ENCODE results near the gene THBS3.
A peak's percentile ranks its signal among the peaks of the same experiment; 100 is the strongest.

THBS3 gene

GRCh38 chr1:155209312-155209721, 1.6 kb upstream of the THBS3 start:
- Histone ChIP-seq H2BK15ac (replicated peaks; ENCODE audit: low read depth) (no peak overlapping the region), H3K18ac (ENCODE audit: low read length) (peak overlapping the region; percentile 31), H3K79me2 (ENCODE audit: control insufficient read depth, insufficient read depth, low read length) (no peaks in the 10 kb centered on the region), H2BK120ac (ENCODE audit: low read depth, low read length) (peak overlapping the region; percentile 4), H2AK5ac (ENCODE audit: low read length) (peak overlapping the region; percentile 6), H3K23ac (ENCODE audit: low read length) (no peak overlapping the region), H3K9ac (ENCODE audit: low read length) (peak overlapping the region; percentile 74), H2BK5ac (ENCODE audit: low read length) (no peak overlapping the region), H3K4ac (ENCODE audit: low read depth, low read length) (peak overlapping the region; percentile 57), H3K36me3 (ENCODE audit: control insufficient read depth, insufficient read depth, low read length) (no peaks in the 10 kb centered on the region), H3K27ac (ENCODE audit: low read depth, low read length) (peak overlapping the region; percentile 49), H3K79me1 (ENCODE audit: low read length) (no peaks in the 10 kb centered on the region), H4K5ac (ENCODE audit: low read length) (peak overlapping the region; percentile 71), H3K56ac (ENCODE audit: low read length) (peak overlapping the region; percentile 98), H3K4me3 (ENCODE audit: low read length) (peak overlapping the region; percentile 54), H4K8ac (ENCODE audit: low read depth, low read length) (peak overlapping the region; percentile 91), H3K4me1 (ENCODE audit: control insufficient read depth, low read depth, low read length) (peaks cover 7% of the 10 kb centered on the region), H3K4me2 (ENCODE audit: low read length) (peak overlapping the region; percentile 76), H3K27me3 (ENCODE audit: insufficient read depth, low read length, poor library complexity) (no peaks in the 10 kb centered on the region)
- DNase-seq = no peak
- no CpG with 5 or more reads among the region's 13 CpGs for WGBS (ENCODE audit: extremely low coverage, insufficient coverage, low lambda C conversion rate)

GRCh38 chr1:155208541-155209311, 1.0 kb upstream of the THBS3 start, which contains the start of gene MTX1:
Gene MTX1 (plus strand): TSS chr1:155208695. CDS start chr1:155208805, 110 bp downstream.
- Histone ChIP-seq H2AK5ac (ENCODE audit: low read length) (peak within 1 kb of the TSS; percentile 6), H4K5ac (ENCODE audit: low read length) (peak within 1 kb of the TSS; percentile 71), H2BK15ac (replicated peaks; ENCODE audit: low read depth) (no peak within 1 kb of the TSS), H3K36me3 (ENCODE audit: control insufficient read depth, insufficient read depth, low read length) (no peaks in the 10 kb centered on the region), H3K9ac (ENCODE audit: low read length) (peak within 1 kb of the TSS; percentile 79), H3K79me2 (ENCODE audit: control insufficient read depth, insufficient read depth, low read length) (no peaks in the 10 kb centered on the region), H4K8ac (ENCODE audit: low read depth, low read length) (peak within 1 kb of the TSS; percentile 91), H3K4me3 (ENCODE audit: low read length) (peak within 1 kb of the TSS; percentile 64), H2BK5ac (ENCODE audit: low read length) (peak within 1 kb of the TSS; percentile 65), H2BK120ac (ENCODE audit: low read depth, low read length) (peak within 1 kb of the TSS; percentile 16), H3K4ac (ENCODE audit: low read depth, low read length) (peak within 1 kb of the TSS; percentile 61), H3K79me1 (ENCODE audit: low read length) (no peaks in the 10 kb centered on the region), H3K56ac (ENCODE audit: low read length) (peak within 1 kb of the TSS; percentile 98), H3K23ac (ENCODE audit: low read length) (no peak within 1 kb of the TSS), H3K4me2 (ENCODE audit: low read length) (peak within 1 kb of the TSS; percentile 91), H3K4me1 (ENCODE audit: control insufficient read depth, low read depth, low read length) (peaks cover 7% of the 10 kb centered on the region), H3K27me3 (ENCODE audit: insufficient read depth, low read length, poor library complexity) (no peaks in the 10 kb centered on the region), H3K27ac (ENCODE audit: low read depth, low read length) (peak within 1 kb of the TSS; percentile 65), H3K18ac (ENCODE audit: low read length) (peak within 1 kb of the TSS; percentile 44)
- DNase-seq = peak; percentile 96
- WGBS (ENCODE audit: extremely low coverage, insufficient coverage, low lambda C conversion rate) = no CpG with 5 or more reads among the region's 64 CpGs

- Histone ChIP-seq H3K79me2 (ENCODE audit: control insufficient read depth, insufficient read depth, low read length) (no peaks in the 10 kb centered on the region), H2BK120ac (ENCODE audit: low read depth, low read length) (no peak overlapping the region), H3K23ac (ENCODE audit: low read length) (peak overlapping the region; percentile 76), H3K36me3 (ENCODE audit: control insufficient read depth, insufficient read depth, low read length) (no peaks in the 10 kb centered on the region), H2BK15ac (replicated peaks; ENCODE audit: low read depth) (no peak overlapping the region), H3K4ac (ENCODE audit: low read depth, low read length) (no peak overlapping the region), H3K27ac (ENCODE audit: low read depth, low read length) (peak overlapping the region; percentile 2), H2BK5ac (ENCODE audit: low read length) (no peak overlapping the region), H2AK5ac (ENCODE audit: low read length) (peak overlapping the region; percentile 38), H3K4me1 (ENCODE audit: control insufficient read depth, low read depth, low read length) (peaks cover 7% of the 10 kb centered on the region), H4K8ac (ENCODE audit: low read depth, low read length) (no peak overlapping the region), H3K4me3 (ENCODE audit: low read length) (no peak overlapping the region), H3K79me1 (ENCODE audit: low read length) (no peaks in the 10 kb centered on the region), H3K9ac (ENCODE audit: low read length) (peak overlapping the region; percentile 38), H3K27me3 (ENCODE audit: insufficient read depth, low read length, poor library complexity) (no peaks in the 10 kb centered on the region), H3K18ac (ENCODE audit: low read length) (no peak overlapping the region), H3K56ac (ENCODE audit: low read length) (peak overlapping the region; percentile 63), H4K5ac (ENCODE audit: low read length) (no peak overlapping the region), H3K4me2 (ENCODE audit: low read length) (peak overlapping the region; percentile 26)
- no CpG with 5 or more reads among the region's 13 CpGs for WGBS (ENCODE audit: extremely low coverage, insufficient coverage, low lambda C conversion rate)
- peak; percentile 92 for DNase-seq
These were observed 549 bp downstream of the THBS3 start for GRCh38 chr1:155206891-155207805.

- no peak overlapping the region for H4K8ac ChIP-seq (ENCODE audit: low read depth, low read length)
- no peak overlapping the region for H3K4ac ChIP-seq (ENCODE audit: low read depth, low read length)
- no peaks in the 10 kb centered on the region for H3K79me1 ChIP-seq (ENCODE audit: low read length)
- WGBS (ENCODE audit: extremely low coverage, insufficient coverage, low lambda C conversion rate) = no CpG with 5 or more reads among the region's 9 CpGs
- no peak overlapping the region for H2BK5ac ChIP-seq (ENCODE audit: low read length)
- H3K4me2 ChIP-seq (ENCODE audit: low read length) = no peak overlapping the region
- no peak overlapping the region for H2AK5ac ChIP-seq (ENCODE audit: low read length)
- no peak overlapping the region for H3K9ac ChIP-seq (ENCODE audit: low read length)
- no peak overlapping the region for H4K5ac ChIP-seq (ENCODE audit: low read length)
- H3K4me1 ChIP-seq (ENCODE audit: control insufficient read depth, low read depth, low read length) = peaks cover 7% of the 10 kb centered on the region
- no peak overlapping the region for H3K56ac ChIP-seq (ENCODE audit: low read length)
- DNase-seq = no peak
- no peak overlapping the region for H3K4me3 ChIP-seq (ENCODE audit: low read length)
- H3K79me2 ChIP-seq (ENCODE audit: control insufficient read depth, insufficient read depth, low read length) = no peaks in the 10 kb centered on the region
- H3K23ac ChIP-seq (ENCODE audit: low read length) = no peak overlapping the region
- no peaks in the 10 kb centered on the region for H3K36me3 ChIP-seq (ENCODE audit: control insufficient read depth, insufficient read depth, low read length)
- H2BK15ac ChIP-seq (replicated peaks; ENCODE audit: low read depth) = no peak overlapping the region
- no peak overlapping the region for H3K27ac ChIP-seq (ENCODE audit: low read depth, low read length)
- H3K18ac ChIP-seq (ENCODE audit: low read length) = no peak overlapping the region
- H2BK120ac ChIP-seq (ENCODE audit: low read depth, low read length) = no peak overlapping the region
- H3K27me3 ChIP-seq (ENCODE audit: insufficient read depth, low read length, poor library complexity) = no peaks in the 10 kb centered on the region
These were observed 1.6 kb downstream of the THBS3 start for GRCh38 chr1:155205969-155206593.

- Histone ChIP-seq H4K5ac (ENCODE audit: low read length) (no peak overlapping the region), H4K8ac (ENCODE audit: low read depth, low read length) (no peak overlapping the region), H3K4me2 (ENCODE audit: low read length) (no peak overlapping the region), H3K9ac (ENCODE audit: low read length) (no peak overlapping the region), H2BK15ac (replicated peaks; ENCODE audit: low read depth) (no peak overlapping the region), H3K23ac (ENCODE audit: low read length) (no peak overlapping the region), H3K4me3 (ENCODE audit: low read length) (no peak overlapping the region), H3K79me2 (ENCODE audit: control insufficient read depth, insufficient read depth, low read length) (no peaks in the 10 kb centered on the region), H3K27me3 (ENCODE audit: insufficient read depth, low read length, poor library complexity) (no peaks in the 10 kb centered on the region), H3K27ac (ENCODE audit: low read depth, low read length) (no peak overlapping the region), H3K56ac (ENCODE audit: low read length) (no peak overlapping the region), H3K18ac (ENCODE audit: low read length) (no peak overlapping the region), H2AK5ac (ENCODE audit: low read length) (no peak overlapping the region), H2BK5ac (ENCODE audit: low read length) (no peak overlapping the region), H3K36me3 (ENCODE audit: control insufficient read depth, insufficient read depth, low read length) (no peaks in the 10 kb centered on the region), H3K4ac (ENCODE audit: low read depth, low read length) (no peak overlapping the region), H3K79me1 (ENCODE audit: low read length) (no peaks in the 10 kb centered on the region), H3K4me1 (ENCODE audit: control insufficient read depth, low read depth, low read length) (peaks cover 7% of the 10 kb centered on the region), H2BK120ac (ENCODE audit: low read depth, low read length) (no peak overlapping the region)
- no peak for DNase-seq
- WGBS (ENCODE audit: extremely low coverage, insufficient coverage, low lambda C conversion rate) = no CpG with 5 or more reads among the region's 14 CpGs
These were observed 2.7 kb downstream of the THBS3 start for GRCh38 chr1:155205035-155205434.

All from mesendoderm (in vitro differentiated cells).